Non-pigmented ciliary epithelial cell (primary cell): ENCODE results near the gene GTSE1.

Experiments used
- DNase-seq: peaks from one replicate; pipeline ENCODE4 v3.0.0-alpha.2; 2010; ENCODE audit warnings: low read depth

The GTSE1 gene

DNA sequence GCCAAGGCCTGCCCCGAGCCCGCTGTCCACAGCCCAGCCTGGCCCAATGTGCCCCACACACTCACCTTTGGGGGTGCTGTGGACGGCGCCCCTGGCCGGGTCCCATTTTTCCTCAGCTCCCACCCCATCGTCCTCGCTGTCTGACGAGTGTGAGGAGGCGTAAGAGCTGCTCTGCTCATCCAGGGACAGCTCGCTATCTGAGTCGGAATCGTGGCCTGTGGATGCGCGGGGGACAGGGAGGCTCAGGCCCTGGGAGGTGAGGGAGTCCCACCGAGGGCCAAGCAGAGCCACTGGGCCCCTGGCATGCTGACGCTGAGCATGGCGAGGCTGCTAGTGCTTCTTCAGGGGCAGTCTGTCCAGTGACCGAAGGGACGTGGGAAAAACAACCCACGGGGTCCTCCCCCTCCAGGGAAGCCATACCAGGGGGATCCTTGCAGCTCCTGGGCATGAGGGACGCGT is 68.5 kb downstream of the GTSE1 start:
- DNase-seq: no peak

DNA sequence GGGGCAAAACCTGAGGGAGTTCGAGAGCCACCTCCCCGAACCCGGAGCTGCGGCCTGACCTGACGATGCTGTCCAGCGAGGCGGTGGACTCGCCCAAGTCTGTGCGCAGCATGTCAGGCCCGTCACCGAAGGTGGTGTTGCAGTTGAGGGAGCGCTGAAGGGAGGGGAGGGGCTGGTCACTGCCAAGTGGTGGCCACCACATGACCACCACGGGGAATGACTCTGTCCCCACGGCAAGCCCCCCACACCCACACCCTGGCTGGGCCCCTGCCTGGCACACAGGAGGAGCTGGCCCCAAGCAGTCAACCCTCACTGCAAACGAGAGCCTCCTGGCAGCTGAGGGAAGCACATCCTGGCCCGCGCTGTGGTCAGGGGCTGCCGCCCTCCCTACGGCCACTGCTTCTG is 69.7 kb downstream of the GTSE1 start:
- DNase-seq: no peak

DNA sequence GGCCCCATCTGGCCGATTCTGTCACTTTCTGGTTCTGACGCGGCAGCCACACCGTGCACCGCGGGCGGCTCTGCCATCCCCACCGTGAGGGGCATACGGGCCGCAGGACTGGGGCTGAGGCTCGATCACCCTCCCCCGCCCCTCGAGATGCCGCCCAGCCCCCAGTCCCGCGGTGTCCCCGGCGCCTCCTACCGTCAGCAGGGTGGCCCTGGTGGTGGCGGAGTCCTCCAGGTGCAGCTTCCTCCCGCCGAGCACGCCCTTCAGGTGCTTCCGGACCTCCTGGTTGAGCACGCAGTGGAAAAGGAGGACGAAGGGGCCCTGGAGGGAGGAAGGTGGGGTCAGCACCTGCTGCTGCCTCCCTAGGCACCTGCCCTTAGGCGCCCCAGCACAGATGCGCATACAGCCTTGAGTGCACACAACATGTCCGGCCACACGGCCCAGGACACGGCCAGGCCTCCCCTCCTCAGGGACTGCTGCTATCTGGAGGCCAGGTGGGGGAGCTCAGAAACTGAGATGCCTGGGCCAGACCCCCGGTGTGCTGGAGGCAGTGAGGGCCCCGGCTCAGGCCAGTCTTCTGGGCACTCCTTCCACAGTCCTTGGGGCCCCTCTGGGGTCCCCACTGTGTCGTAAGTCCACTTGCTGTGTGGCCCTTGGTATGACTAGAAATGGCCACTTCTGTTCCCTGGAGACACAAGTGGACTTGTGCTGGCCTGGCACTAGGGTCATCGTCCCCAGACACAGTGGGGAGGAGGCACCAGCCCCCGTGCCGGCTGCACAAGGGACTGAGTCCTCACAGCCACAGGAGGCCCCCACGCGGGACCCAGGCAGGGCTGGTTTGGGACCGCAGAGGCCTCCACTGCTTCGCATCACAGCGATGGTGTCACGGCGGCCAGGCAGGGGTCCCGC is 70.4 kb downstream of the GTSE1 start:
- no peak for DNase-seq

DNA sequence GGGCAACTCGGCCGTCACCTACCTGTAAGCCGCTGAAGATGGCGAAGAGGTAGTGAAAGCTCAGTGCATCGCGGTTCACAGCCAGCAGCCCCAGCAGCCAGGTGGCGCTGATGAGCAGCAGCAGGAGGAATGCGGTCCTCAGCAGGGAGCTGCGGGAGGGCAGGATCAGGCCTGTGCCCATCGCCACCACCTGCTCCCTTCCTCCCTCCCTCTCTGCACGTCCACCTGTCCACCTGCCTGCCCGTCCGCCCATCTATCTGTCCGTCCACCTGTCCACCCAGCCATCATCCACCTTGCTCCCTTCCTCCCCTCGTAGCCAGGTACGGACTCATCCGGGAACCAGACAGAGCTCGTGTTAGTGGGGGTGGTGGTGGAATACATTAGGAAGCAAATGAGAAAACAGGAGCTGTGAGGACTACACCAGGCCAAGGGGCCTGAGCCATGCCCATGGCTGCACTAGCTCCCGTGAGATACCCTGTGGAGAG is 71.1 kb downstream of the GTSE1 start:
- DNase-seq: no peak

DNA sequence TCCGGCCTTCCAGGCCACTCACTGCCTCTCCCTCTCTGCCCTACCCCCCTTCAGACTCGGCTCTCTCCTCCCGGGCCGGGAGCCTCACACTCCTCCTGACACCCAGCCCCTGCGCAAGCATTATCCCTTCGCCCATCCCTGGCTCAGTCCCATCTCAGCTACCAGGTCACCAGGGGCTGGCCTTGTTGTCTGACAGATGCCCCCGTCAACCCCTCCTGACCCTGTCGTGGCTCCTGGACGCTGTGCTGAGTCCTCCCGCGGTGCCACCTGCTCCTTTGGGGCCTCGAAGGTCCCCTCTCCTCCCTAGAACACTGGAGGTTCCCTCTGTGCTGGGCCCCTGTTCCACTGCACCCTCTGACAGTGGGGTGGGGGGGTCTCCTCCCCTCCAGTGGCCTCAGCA is 71.8 kb downstream of the GTSE1 start:
- no peak for DNase-seq

DNA sequence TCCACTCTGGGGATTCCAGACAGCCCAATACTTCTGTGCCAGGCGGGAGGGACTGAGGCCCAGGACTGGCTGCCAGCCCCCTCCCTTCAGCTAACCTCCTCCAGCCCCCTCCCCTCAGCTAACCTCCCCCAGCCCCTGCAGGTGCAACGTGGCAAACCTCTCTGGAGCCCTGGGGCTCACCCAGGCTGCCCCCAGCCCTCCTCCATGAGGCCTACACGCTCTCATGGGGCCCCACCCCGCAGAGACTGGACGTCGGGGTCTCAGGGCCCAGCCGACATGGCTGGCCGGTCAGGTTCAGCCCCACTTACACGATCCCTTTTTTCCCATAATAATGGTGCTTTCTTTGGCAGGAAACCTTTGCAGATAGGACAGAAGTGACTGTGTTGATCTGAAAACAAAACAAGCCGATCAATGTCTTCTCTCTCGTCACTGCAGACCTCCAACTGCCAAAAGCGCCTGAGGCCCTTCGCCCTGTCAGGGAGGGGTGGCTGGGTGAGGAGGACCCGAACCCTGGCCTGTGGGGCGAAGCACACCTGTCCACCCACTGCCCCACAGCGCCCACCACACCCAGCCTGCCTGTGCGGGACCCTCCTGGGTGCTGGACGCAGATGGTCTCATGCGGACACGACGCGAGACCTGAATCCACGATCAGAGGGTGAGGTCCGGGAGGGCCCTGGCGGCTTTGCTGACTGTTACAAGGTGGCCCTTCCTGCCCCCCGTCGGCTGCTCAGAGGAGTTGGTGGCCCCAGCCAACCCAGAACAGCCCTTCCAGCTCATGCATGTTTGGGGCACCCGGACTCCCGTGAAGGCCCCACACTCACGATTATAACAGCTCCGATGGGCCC is 72.4 kb downstream of the GTSE1 start:
- DNase-seq: no peak

DNA sequence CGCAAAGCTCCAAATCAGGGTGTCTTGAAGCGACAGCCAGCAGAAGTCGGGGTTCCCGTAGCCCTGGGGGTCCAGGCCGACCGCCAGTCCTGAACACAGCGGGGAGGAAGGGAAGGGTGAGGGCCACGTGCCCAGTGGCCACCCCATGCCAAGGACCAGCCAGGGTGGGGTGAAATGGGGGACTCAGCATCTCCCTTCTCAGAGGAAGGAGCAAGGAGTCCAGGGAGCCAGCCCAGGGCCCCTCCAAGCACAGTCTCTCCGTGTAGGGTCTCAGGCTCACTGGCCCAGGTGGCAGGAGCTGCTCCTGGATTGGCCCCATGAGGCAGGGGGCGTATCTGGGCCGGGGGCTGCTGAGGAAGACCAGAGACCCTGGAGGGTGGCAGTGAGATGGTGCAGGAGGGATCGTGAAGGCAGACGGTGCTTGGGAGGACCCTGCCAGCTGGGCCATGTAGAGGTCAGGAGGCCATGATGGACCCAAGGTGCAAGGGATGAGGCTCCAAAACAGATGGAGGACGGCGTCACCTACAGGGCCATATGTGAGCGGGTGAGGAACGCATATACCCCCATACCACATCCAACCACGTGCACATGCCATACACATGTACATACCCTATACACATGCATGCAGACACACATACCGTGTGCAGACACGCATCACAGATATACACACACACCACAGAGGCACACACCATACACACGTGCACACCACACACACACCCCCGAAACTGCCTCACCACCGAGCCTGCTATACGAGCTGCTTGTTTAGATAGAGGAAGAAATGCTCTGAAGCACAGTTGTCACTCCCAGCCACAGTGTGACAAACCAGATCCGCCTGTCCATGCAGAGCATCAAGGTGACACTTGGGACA is 73.3 kb downstream of the GTSE1 start:
- DNase-seq: no peak

DNA sequence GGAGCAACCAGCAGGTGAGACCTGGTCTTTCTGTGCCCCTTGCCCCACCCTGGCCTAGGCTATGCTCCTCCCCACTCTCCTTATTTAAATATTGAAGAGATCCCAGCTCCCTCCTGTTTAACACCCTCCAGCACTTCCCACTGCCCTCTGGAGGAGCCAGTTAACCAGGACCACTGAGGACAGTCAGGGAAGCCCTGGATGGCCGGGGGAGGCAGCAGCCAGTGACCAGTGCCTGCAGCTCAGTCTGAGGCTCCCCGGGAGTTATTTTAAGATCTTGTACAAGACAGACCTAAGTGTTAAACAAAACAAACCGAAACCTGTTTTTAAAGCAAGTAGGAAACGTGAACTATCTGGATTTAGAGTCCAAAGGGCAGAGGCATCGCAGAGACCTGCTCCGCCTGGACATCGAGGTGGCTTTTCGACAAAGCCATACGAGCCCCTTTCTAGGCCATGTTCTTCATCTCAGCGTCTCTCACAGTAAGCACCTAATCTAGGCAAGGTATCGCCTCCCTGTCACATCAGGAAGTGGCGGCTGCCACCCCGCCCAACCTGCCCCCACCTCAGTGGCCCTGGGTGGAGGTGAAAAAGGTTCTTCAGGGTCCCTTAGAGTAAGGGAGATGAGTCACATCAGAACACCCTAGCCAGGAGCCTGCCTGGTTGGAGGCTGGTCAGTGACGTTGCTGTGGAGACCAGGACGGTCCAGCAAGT is 74.1 kb downstream of the GTSE1 start:
- no peak for DNase-seq

DNA sequence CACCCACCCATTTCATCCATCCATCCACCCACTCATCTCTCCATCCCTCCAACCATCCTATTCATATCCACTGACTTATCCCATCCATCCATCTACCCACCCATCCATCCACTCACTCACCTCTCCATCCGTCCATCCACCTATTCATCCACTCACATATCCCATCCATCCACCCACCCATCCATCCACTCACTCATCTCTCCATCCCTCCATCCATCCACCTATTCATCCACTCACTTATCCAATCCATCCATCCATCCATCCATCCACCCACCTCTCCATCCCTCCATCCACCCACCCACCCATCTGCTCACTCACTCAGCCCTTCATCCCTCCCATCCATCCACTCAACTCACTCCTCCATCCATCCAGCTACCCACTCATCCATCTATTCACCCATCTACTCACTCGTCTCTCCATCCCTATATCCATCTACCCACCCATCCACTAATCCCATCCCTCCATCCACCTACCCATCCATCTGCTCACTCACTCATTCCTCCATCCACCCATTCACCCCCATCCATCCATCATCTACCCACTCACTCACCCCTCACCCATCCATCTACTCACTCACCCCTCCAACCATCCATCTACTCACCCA is 75.1 kb downstream of the GTSE1 start:
- no peak for DNase-seq

DNA sequence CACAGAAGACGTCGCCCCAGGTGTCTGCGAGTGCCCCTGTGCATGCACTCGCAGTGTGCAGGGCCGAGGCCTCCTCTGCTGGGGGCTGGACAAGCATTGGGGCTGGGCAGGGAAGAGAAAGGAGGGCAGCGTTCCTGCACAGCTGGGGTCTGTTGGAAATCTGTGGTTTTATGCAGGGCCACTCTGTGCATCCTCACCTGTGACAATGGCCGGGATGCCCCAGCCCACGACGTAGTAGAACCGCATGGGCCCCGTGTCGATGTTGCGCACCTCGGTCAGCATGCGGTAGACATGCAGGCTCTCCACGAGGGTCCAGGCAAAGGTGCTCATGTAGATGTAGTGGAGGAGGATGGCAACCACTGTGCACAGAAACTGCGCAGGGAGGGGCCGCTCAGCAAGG is 76.0 kb downstream of the GTSE1 start:
- DNase-seq: no peak

DNA sequence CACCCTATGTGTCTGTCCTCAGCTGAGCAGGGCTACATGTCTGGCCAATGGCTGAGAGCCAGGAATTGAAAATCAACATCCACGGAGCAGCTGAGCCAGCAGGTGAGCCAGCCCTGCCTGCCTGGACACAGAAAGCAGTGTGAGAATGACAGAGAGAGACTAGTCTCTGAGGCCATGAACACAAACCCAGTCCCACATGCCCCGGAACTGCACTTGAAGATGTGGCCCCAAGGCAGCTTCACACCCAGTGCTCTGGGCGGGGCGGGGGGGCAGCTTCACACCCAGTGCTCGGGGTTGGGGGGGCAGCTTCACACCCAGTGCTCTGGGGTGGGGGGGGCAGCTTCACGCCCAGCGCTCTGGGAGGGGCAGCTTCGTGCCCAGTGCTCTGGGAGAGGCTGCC is 76.5 kb downstream of the GTSE1 start:
- DNase-seq: no peak

DNA sequence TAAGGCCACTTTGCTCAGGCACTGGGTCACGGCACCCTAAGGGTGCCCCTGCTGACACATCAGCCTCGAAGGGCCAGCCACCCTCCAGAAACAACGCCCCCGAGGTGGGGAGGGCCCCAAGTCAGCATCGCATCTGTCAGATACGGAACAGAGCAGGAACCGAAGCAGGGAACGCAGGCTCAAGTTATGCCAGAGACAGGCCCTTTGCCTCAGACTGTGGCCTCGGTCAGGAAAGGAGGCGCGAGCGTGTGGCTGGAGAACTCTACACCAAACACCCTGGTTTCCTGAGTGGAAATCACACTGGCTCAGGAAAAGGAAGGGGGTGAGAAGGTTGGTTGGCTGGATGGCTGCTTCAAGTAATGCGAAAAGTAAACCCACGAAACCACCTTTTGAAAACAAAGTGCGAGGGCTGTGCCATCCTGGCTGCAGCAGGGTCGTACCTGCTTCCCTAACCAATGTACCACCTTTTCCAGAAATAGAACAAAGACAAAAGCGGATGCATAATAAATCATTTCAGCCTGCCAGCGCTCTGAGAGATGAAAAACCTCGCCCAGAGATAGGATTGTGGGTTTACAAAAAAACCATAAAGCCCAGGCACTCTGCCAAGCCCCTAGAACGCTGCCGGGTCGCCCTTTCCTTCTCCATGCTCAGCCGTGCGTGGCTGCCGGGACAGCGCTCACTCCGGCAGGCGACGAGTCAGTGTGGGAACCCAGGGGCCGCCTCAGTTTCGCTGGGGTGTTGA is 77.4 kb downstream of the GTSE1 start:
- DNase-seq: no peak

DNA sequence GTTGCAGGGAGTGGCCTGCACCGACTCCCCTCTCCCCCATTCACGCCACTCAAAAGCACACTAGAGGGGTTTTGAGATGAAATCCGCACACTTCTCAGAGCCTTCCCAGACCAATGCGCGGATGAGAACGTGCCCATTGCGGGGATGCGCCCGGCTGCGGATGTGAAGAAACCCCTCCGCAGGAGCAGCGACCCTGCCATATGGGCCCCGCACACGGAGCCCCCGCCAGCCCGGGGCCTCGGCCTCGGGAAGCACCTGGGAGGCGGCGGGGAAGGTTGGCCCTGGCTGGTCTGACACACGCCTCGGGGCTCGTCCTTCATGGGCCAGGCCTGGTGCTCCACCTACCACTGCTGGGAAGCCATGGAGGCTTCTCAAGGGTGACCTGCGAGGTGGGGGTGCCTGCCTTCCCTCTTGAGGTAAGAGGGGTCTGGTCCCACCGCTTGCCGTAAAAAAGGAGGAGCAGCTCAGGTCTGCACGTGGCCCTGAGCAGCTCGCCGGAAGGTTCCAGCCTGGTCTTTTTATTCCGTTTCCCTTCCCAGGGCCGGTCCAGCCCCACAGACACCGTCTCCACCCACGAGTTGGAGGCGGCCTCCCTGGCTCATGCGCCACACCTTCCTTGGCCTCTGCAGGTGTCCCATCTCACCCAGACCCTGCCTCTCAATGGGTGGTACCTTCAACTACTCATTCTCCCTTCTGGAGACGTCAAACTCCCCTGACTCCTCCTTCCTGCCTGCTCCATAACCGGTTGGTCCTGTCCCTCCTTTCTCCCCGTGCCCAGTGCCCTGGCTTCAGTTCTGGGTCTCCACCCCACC is 78.2 kb downstream of the GTSE1 start:
- no peak for DNase-seq

DNA sequence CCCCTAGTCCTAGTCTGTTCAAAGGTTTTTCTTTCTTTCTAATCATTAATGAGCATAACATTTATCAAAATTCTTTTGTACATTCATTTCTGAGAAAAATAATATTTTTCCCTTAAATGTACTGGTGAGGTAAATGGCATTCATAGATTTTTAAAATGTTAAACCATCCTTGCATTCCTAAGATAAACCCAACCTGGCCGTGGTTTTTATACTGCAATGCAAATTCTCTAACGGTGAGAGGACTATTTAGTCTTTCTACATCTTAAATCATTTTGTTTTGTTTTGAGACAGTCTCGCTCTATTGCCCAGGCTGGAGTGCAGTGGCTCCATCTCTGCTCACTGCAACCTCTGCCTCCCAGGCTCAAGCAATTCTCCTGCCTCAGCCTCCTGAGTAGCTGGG is 79.4 kb downstream of the GTSE1 start:
- no peak for DNase-seq

DNA sequence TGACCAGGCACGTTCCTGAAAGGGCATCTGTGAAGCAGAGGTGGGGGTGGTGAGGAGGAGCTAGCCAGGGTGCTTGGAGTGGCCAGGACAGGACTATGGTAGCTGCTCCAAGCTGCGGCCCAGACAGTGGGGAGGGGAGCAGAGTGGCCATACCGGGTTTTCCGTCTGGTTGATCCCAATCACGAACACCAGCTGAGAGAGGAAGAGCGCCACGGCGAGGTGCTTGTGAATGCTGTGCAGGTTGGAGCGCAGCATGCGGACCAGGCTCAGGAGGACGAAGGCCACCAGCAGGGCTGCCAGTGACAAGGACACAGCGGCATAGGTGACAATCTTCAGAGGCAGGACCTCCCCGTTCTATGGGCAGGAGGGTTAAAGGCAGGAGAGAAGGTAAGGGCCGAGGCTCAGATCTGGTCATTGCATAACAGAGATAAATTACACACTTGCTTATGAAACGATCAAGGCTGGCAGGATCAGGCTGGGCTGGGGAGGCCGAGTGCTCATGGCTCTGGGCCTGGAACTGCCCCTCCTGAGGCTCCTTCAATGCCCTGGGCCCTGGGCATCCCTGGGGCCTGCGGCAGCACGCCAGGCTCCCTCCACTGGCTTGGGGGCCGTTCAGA is 80.3 kb downstream of the GTSE1 start:
- no peak for DNase-seq

DNA sequence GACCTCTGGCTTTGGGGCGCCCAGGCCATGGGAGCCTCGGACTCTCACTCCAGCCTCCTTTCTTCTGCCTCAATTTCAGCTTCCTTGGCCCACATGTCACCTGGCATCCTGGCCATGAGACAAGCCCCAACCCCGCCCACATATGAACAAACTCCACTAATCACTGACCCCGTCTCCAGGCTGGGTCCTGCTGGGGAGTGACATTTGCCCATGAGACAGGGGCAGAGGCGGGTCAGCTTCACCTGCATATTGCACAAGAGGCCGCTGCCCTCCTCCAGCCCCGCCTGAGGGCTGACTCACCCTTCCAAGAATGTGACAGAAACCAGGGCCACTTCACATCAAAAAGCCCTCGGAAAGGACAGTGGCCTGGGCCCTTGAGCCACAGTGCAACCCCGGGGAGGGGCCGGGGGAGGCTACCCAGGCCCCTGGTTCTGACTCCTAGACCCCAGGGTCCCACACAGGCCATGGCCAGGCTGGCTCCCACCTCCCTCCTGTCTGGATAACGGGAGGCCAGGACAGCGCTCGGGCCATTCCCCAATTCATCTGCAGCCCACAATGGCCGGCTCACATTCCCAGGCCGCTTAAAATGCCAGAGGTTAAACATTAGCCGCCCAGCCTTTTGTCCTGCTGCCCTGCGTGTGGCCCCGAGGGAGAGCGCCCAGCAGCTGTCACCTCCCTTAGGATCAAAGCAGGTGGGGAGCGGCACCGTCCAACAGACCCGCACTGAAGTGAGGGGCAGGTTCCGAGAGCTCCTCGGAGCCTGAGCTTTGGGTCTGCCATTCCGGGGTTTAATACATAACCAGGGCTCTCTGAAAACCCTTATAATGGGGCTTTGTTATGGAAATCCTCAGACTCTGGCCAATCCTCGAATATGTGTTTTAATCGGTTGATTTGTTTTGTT is 81.1 kb downstream of the GTSE1 start:
- no peak for DNase-seq

DNA sequence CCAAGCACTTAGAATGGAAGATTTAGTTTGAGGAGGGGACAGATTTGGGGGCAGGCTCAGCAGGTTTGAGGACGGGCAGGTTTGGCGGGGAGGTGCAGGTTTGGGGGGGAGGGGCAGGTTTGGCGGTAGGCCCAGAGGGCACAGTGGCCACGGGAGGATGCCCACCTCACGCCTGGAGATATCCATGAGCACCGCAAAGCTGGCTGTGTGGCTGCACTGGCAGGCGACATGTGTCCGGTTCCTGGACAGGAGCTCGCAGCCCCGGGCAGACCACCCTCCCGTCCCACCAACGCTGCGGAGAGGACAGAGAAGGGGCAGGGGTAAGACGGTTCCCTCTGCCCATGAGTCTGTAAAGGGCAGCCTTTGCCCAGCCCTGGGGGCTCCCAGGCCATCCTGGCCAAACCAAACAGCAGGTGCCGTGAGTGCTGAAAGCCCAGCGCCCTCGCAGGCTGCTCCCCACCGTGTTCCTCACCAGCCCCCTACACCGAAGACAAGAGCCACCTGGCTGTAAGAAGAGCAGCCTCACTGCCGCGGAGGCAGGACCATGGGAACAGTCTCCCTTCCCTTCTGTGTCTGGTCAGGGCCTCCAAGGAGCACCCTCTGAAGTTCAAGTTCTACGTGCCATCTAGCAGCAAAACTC is 81.9 kb downstream of the GTSE1 start:
- no peak for DNase-seq
